NCI-H1436 (cell line): ENCODE data around the gene SPATA2.
"Not testable (repeated sequence)": the region's sequence is repeated elsewhere in the genome, so short reads cannot be mapped to it uniquely, and the experiment has no call there.

Source experiments
- DNase-seq: peaks from one replicate; lab custom pipeline; 2025; lab: John Stamatoyannopoulos, UW

SPATA2 gene

GRCh38 chr20:49904440-49905214 lies 10.7 kb downstream of the SPATA2 start:
- no peak for DNase-seq

GRCh38 chr20:49901588-49901987 lies 13.7 kb downstream of the SPATA2 start:
- DNase-seq: no peak

GRCh38 chr20:49899541-49900383 lies 15.6 kb downstream of the SPATA2 start:
- DNase-seq: no peak

DNA sequence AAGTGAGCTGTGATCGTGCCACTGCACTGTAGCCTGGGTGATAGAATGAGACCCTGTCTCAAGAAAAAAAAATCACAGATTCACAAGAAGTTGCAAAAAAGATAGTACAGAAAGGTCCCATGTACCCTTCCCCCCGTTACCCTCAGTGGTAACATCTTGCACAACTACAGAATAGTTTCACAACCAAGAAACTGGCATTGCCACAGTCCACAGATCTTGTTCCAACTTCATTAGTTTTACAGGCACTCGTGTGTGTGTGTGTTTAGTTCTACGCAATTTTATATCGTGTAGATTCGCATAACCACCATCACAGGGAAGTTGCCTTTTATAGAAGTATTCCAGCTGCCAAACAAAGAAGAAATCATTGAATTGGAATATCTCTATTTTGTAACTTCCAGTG lies 19.1 kb downstream of the SPATA2 start:
- no peak for DNase-seq

DNA sequence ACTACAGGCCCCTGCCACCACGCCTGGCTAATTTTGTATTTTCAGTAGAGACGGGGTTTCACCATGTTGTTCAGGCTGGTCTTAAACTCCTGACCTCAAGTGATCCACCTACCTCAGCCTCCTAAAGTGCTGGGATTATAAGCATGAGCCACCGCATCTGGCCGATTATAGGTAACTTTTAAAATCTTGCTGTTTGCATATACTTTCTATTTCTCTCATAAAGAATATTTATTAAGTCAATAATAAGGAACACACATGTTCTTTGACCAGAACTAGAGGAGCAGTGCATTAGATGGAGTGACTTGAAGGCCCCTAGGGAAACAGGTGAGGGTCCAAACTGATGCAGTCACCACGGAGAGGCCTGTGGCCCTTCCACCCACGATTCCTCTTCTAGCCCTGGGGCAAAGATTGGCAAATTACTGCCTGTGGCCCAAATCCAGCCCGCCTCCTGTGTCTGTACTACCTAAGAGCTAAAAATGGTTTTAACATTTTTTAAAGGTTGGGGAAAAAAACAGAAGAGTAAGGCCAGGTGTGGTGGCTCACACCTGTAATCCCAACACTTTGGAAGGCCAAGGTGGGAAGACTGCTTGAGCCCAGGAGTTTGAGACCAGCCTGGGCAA lies 19.7 kb downstream of the SPATA2 start:
- not testable (repeated sequence) for DNase-seq

GRCh38 chr20:49894073-49894470 lies 21.3 kb downstream of the SPATA2 start:
- no peak for DNase-seq

GRCh38 chr20:49893242-49894072 lies 21.9 kb downstream of the SPATA2 start:
- DNase-seq: no peak

- DNase-seq: no peak
These were observed 22.5 kb downstream of the SPATA2 start for GRCh38 chr20:49892817-49893216.

DNA sequence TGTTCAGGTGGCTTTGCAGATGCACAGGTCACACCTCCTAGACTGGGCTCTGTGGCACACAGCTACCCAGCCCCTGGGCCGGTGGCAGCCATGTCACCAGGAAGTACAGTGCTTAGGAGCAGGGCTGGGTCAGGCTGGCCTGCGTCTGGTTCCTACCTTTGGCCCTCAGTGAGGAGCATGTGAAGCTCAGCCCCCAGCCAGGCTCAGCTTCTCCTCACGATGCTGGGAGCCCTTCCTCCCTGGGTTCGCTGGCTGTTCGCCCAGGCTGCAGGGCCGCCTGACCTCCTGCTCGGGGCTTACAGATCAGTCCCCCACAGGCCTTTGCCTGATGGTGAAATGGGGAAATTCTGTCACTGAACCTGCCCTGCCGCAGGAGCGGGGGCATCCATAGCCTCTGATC lies 23.1 kb downstream of the SPATA2 start:
- DNase-seq: no peak

DNA sequence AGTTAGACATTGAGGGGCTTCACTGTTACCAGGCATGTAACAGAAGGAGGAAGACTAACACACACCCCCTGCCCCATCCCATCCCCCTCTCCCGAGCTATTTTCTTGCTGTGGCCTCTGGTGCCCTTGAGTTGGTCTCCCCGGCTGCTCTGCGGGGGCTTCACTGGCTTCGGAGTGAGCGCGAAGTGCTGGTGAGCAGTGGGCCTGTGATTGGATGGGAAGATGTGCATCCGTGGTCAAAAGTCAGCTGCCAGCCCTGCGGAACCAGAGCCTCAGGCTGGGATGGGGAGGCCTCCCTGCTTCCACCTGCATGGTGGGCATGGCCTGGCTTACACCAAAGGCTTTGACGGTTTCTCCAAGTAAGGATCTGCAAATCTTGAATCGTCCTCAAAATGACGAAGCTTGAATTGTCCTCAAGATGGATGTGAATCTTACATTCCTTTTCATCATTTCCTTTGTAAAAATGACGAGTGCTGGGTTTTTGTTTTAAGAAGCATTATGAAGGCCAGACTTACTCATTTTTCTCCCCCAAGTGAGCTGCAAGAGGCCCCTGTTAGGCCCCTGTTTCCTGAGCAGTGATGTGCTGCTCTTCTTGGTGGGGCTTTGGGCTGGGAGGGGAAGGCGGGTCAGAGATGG lies 23.7 kb downstream of the SPATA2 start:
- DNase-seq: no peak

- no peak for DNase-seq
These were observed 24.6 kb downstream of the SPATA2 start for GRCh38 chr20:49890471-49891361.

DNA sequence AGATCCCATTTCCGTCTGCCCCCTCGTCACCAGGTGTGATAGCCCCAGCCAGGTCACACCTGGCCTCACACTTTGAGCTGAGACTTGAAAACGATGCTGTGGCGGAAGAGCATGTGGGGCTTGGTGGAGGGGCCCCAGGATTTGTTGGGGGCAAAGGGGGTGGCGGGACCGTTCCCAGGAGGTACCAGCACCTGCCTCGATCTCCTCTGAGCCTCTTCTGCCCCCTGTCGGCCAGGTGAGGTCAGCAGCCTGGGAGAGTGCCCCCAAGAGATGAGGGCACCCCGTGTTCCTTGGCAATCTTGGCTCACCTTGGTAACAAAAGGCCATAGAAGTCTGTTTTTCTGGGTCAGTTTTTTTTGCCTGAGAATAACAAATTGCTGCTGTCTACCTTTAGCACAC lies 25.4 kb downstream of the SPATA2 start:
- no peak for DNase-seq

DNA sequence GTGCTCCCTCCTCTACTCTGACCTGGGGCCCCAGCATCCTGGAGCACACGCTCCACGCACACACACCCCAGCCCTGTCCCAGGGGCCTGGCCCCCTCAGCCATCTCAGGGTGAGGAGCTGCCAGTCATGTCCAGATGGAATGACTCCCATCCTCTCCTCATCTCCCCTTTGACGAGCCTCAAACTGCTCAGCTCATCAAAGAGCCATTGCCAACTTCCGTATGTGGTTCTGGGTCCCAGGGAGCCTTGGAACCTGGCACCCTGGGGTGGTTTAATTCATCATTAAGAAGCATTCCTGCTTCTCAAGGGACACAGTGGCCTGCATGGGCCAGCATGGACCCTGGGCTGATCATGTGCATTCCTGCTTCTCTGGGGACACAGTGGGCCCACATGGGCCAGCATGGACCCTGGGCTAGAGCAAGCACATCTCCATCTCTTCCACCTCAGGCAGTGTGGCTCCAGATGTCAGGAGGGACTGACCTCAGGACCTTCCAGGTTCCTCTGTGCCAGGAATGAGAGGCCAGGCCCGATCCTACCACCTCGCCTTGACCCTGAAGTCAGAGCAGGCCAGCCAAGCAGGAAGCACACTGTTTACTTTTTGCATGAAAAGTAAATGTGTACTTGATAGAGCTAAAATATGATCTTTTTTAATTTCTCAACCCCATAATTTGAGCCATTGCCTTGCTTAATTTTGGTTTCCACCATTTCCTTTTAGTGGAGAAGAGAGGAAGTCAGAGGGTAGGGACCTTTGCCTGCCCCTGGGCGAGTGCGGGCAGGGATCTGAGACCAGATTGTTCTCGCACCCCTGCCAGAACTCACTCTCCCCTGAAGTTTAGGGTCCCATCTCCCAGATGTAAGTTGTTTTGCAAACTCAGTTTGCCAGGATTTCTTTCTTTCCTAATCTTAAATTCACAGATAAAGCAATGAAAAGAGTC lies 26.1 kb downstream of the SPATA2 start:
- DNase-seq: no peak

GRCh38 chr20:49888212-49889000 lies 26.9 kb downstream of the SPATA2 start:
- peak; percentile 16 for DNase-seq

GRCh38 chr20:49887251-49888211 lies 27.8 kb downstream of the SPATA2 start:
- no peak for DNase-seq

DNA sequence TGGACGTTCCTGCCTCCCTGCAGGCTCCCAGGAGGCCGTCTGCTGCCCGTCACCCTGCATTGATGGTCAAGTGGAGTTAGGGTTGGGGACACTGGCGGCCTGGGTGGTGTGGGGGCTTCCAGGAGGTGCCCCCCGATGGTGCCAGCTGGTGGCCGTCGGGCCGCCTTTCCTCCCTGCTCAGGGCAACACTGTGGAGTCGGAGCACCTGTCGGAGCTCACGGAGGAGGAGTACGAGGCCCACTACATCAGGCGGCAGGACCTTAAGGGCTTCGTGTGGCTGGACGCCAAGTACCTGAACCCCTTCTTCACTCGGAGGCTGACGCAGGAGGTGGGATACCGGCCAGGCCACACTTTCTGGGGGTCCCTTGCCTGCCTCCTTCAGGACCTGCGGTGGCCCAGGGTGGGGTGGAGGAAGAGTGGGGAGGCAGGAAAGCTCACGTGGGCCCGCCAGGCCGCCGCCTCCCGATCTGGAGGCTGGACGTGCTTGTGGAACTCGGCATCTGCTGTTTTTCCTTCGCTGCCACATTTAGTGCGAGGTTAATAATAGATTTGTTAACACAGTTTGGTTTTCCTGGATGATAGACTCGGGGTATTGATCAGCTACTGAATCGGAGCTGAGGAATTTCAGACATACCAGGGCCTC lies 28.6 kb downstream of the SPATA2 start:
- no peak for DNase-seq
